GM18861 (cell line): Measurements from ENCODE around the gene WWC2.
"Not testable (repeated sequence)": the region's sequence is repeated elsewhere in the genome, so short reads cannot be mapped to it uniquely, and the experiment has no call there.

Experiments used
- ATAC-seq: cut with Tn5 transposase; IDR thresholded peaks from one replicate; pipeline ENCODE4 v1.9.1; 2021; ENCODE audit not compliant: unreplicated experiment

Gene WWC2

GRCh38 chr4:183171484-183172267, 72.6 kb downstream of the WWC2 start:
- ATAC-seq: no peak

GRCh38 chr4:183172881-183173280, 73.8 kb downstream of the WWC2 start:
- no peak for ATAC-seq

- no peak for ATAC-seq
Measured at GRCh38 chr4:183173580-183174526, 74.8 kb downstream of the WWC2 start.

- no peak for ATAC-seq
Measured at GRCh38 chr4:183175631-183176232, 76.7 kb downstream of the WWC2 start.

GRCh38 chr4:183177001-183177400, 77.9 kb downstream of the WWC2 start:
- ATAC-seq: no peak

- ATAC-seq: no peak
Measured at GRCh38 chr4:183178201-183178600, 79.1 kb downstream of the WWC2 start.

GRCh38 chr4:183180096-183180495, 81.0 kb downstream of the WWC2 start:
- ATAC-seq: no peak

- no peak for ATAC-seq
Measured at GRCh38 chr4:183180621-183181020, 81.6 kb downstream of the WWC2 start.

- no peak for ATAC-seq
Measured at GRCh38 chr4:183181081-183181480, 82.0 kb downstream of the WWC2 start.

- ATAC-seq: no peak
Measured at GRCh38 chr4:183182873-183183725, 84.0 kb downstream of the WWC2 start.

GRCh38 chr4:183183906-183184535, 85.0 kb downstream of the WWC2 start:
- ATAC-seq: no peak

GRCh38 chr4:183185018-183185417, 86.0 kb downstream of the WWC2 start:
- no peak for ATAC-seq

- ATAC-seq: no peak
Measured at GRCh38 chr4:183185559-183185958, 86.5 kb downstream of the WWC2 start.

- no peak for ATAC-seq
Measured at GRCh38 chr4:183186813-183187212, 87.8 kb downstream of the WWC2 start.

- no peak for ATAC-seq
Measured at GRCh38 chr4:183190900-183191527, 92.0 kb downstream of the WWC2 start.

- ATAC-seq: no peak
Measured at GRCh38 chr4:183191630-183192029, 92.6 kb downstream of the WWC2 start.

- ATAC-seq: no peak
Measured at GRCh38 chr4:183192571-183192970, 93.5 kb downstream of the WWC2 start.

- ATAC-seq: not testable (repeated sequence)
Measured at GRCh38 chr4:183193730-183194338, 94.8 kb downstream of the WWC2 start.

GRCh38 chr4:183195534-183195933, 96.5 kb downstream of the WWC2 start:
- no peak for ATAC-seq
